CD8-positive, alpha-beta memory T cell (primary cell): ENCODE data around the gene SYT13. TPM values are rescaled to one million over a fixed set of nuclear protein-coding genes. Genes with fewer than 3 reads are reported as not detected.

Experiments
- CTCF ChIA-PET: fragments of 350-600 bp; sonication (Branson Sonifier 250); formaldehyde crosslinking; loops from one replicate; lab custom pipeline; 2021; ENCODE audit warnings: antibody characterized with exemption; lab: Charles Lee
- POLR2A ChIA-PET: fragments of 350-600 bp; sonication (Branson Sonifier 250); formaldehyde crosslinking; loops from one replicate; lab custom pipeline; 2021; ENCODE audit warnings: antibody characterized with exemption; lab: Charles Lee
- DNase-seq, 5 donors: peaks; one replicate each; pipeline versions ENCODE4 v3.0.0 to v3.0.0-alpha.2; 2020 to 2022; ENCODE audit warnings: mixed read lengths in 1 of 5
- H3K27ac ChIP-seq: one replicate; pipeline ENCODE4 v1.7.0; 2013; ENCODE audit warnings: low read depth, mild to moderate bottlenecking, low read length, moderate library complexity
- H3K27me3 ChIP-seq: 2 replicates; pipeline ENCODE4 v1.7.0; 2013; ENCODE audit warnings: low read length, mild to moderate bottlenecking; ENCODE audit not compliant: insufficient read depth, poor library complexity, severe bottlenecking
- H3K36me3 ChIP-seq: 2 replicates; pipeline ENCODE4 v1.7.0; 2013; ENCODE audit warnings: mild to moderate bottlenecking, low read length, moderate library complexity; ENCODE audit not compliant: insufficient read depth
- H3K4me1 ChIP-seq: 2 replicates; pipeline ENCODE4 v1.7.0; 2013; ENCODE audit warnings: mild to moderate bottlenecking, low read length, moderate library complexity; ENCODE audit not compliant: insufficient read depth
- H3K4me3 ChIP-seq: 2 replicates; pipeline ENCODE4 v1.7.0; 2013; ENCODE audit warnings: mild to moderate bottlenecking, low read length
- H3K9me3 ChIP-seq: 2 replicates; pipeline ENCODE4 v1.7.0; 2013; ENCODE audit warnings: mild to moderate bottlenecking, low read length
- H3K27ac Mint-ChIP-seq, 8 donors: one replicate each; pipeline ENCODE4 v1.8.0; 2020 to 2021; ENCODE audit warnings: mixed read lengths in 8 of 8, mild to moderate bottlenecking in 6 of 8, inconsistent platforms in 3 of 8, moderate library complexity in 3 of 8
- H3K27me3 Mint-ChIP-seq, 2 donors: one replicate each; pipeline ENCODE4 v1.8.0; 2020 to 2021; ENCODE audit warnings: mixed read lengths in 2 of 2, mild to moderate bottlenecking in 1 of 2, moderate library complexity in 1 of 2
- H3K36me3 Mint-ChIP-seq, 3 donors: one replicate each; pipeline ENCODE4 v1.8.0; 2020 to 2021; ENCODE audit warnings: mixed read lengths in 3 of 3, inconsistent platforms in 1 of 3, mild to moderate bottlenecking in 1 of 3
- H3K4me1 Mint-ChIP-seq, 3 donors: one replicate each; pipeline ENCODE4 v1.8.0; 2020 to 2021; ENCODE audit warnings: mixed read lengths in 3 of 3, inconsistent platforms in 1 of 3, mild to moderate bottlenecking in 1 of 3
- H3K4me3 Mint-ChIP-seq, 7 donors: one replicate each; pipeline ENCODE4 v1.8.0; 2020 to 2021; ENCODE audit warnings: mixed read lengths in 7 of 7, mild to moderate bottlenecking in 6 of 7, moderate library complexity in 4 of 7, inconsistent platforms in 2 of 7
- H3K9me3 Mint-ChIP-seq, 5 donors: one replicate each; pipeline ENCODE4 v1.8.0; 2020 to 2022; ENCODE audit warnings: mixed read lengths in 5 of 5, mild to moderate bottlenecking in 3 of 5, moderate library complexity in 2 of 5, inconsistent platforms in 1 of 5
- polyA plus RNA-seq: library from polyadenylated mRNA; unstranded; fragments of 300-500 nt; fragmentation: Illumina TruSeq; gene quantifications from one replicate; pipeline ENCODE4 v1.2.3, GENCODE V29; 2021
- total RNA-seq, 2 experiments: library from RNA; stranded (reverse); gene quantifications; one replicate each; pipeline ENCODE4 v1.2.3, GENCODE V29; 2021

The SYT13 gene
- total and polyA plus RNA-seq, 3 experiments from 2014 or later = not detected

DNA sequence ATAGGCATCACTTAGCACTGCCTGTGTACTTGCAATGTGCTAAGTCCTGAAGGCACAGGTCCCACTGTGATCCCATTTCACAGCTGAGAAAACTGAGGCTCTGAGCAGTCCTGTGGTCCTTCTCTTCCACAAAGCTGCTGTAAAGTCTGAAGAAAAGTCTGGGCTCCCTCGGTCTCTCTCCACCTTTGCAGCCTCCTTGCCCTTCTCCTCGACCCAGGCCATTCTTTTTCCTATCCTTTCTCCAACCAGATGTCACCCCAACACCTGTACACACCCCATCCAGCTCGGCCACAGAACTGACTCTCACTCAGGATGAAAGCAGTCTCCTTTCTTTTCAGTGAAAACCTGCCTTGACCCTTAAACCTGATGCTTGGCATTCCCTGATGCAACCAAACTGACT is 42.6 kb upstream of the SYT13 start:
- H3K27me3 Mint-ChIP-seq = peaks cover 23 to 57% of the 10 kb centered on the region in 2 donors
- CTCF ChIA-PET = interaction anchor here (1.1 to 2.6 kb wide), 2 partner anchors 218 to 392 kb away, joined by 4 to 10 read pairs; no protein-coding TSS in a partner anchor
- POLR2A ChIA-PET = no interaction called here

DNA sequence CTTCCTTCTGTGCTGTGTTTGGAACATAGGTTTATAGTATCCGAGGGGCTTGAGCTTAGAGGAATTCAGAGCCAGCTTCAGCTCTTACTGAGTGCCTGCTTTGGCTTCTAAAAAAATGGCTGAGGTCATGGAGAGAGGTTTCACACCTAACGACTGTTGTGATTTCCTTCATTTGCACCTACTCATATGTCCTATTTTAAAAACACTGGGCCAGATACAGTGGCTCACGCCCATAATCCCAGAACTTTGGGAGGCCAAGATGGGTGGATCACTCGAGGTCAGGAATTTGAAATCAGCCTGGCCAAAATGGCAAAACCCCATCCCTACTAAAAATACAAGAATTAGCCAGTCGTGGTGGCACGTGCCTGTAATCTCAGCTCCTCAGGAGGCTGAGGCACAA is 38.3 kb upstream of the SYT13 start:
- no peak overlapping the region for H3K27ac Mint-ChIP-seq

More for the DNA sequence above, 42.6 kb upstream of the SYT13 start:
- Histone ChIP-seq H3K4me3 (no peak overlapping the region), H3K27me3 (no peaks in the 10 kb centered on the region), H3K9me3 (no peaks in the 10 kb centered on the region), H3K4me1 (no peaks in the 10 kb centered on the region), H3K27ac (no peak overlapping the region), H3K36me3 (no peaks in the 10 kb centered on the region)
- peaks cover 0 to 3% (median 0%) of the 10 kb centered on the region in 3 donors for H3K4me1 Mint-ChIP-seq
- H3K9me3 Mint-ChIP-seq = peaks cover 0 to 8% (median 4%) of the 10 kb centered on the region in 5 donors
- H3K36me3 Mint-ChIP-seq = no peaks in the 10 kb centered on the region
- H3K4me3 Mint-ChIP-seq = no peak overlapping the region
- no peak overlapping the region for H3K27ac Mint-ChIP-seq
- no peak for DNase-seq

DNA sequence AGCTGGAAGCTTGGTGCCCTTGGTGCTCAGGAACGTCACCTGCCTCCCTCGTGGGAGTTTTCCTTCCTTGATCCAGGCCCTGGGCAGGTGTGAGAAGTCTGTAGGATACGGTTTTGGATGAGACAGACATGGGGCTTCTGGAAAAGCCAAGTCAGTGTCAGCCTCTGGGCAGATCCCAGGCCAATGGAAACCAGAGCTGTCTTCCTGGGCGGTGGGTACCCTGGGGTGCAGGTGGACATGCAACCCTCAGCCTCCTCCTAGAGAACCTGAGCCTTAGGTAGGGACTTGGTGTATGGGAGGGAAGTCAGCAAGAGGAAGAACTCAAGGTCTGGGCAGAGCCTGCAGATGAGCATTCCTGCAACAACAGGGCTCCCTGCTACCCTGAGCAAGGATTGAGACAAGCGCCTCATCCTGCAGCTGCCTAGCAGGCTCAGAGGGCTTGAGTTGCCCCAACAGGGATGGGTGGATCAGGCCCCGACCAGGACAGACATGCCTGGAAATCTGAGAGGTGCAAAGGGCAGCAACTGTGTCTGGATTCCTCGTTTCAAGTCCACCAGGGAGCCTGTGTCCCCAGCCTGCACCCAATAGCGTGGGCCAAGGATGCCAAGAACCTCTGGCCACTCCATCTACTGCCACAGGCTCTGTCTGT is 37.6 kb upstream of the SYT13 start:
- Mint-ChIP-seq H3K9me3 (peaks cover 0 to 8% (median 4%) of the 10 kb centered on the region in 5 donors), H3K4me1 (no peaks in the 10 kb centered on the region), H3K27me3 (peaks cover 36 to 57% of the 10 kb centered on the region in 2 donors), H3K36me3 (no peaks in the 10 kb centered on the region), H3K4me3 (no peak overlapping the region), H3K27ac (no peak overlapping the region)
- Histone ChIP-seq H3K36me3 (no peaks in the 10 kb centered on the region), H3K4me1 (no peaks in the 10 kb centered on the region), H3K4me3 (no peak overlapping the region), H3K27me3 (no peaks in the 10 kb centered on the region), H3K27ac (no peak overlapping the region), H3K9me3 (no peaks in the 10 kb centered on the region)
- CTCF ChIA-PET = interaction anchor here (1.0 to 1.7 kb wide), 4 partner anchors 7 to 218 kb away, joined by 3 to 5 read pairs (median 4); no protein-coding TSS in a partner anchor
- POLR2A ChIA-PET = no interaction called here
- no peak for DNase-seq

More for the DNA sequence above, 38.3 kb upstream of the SYT13 start:
- Mint-ChIP-seq H3K4me3 (no peak overlapping the region), H3K4me1 (no peaks in the 10 kb centered on the region), H3K36me3 (no peaks in the 10 kb centered on the region), H3K9me3 (peaks cover 0 to 8% (median 4%) of the 10 kb centered on the region in 5 donors), H3K27me3 (peaks cover 35 to 57% of the 10 kb centered on the region in 2 donors)
- ChIA-PET CTCF (no interaction called here), POLR2A (no interaction called here)
- no peak for DNase-seq
- no peak overlapping the region for H3K27ac ChIP-seq
- no peak overlapping the region for H3K4me3 ChIP-seq
- no peaks in the 10 kb centered on the region for H3K9me3 ChIP-seq
- no peaks in the 10 kb centered on the region for H3K27me3 ChIP-seq
- H3K4me1 ChIP-seq = no peaks in the 10 kb centered on the region
- no peaks in the 10 kb centered on the region for H3K36me3 ChIP-seq

DNA sequence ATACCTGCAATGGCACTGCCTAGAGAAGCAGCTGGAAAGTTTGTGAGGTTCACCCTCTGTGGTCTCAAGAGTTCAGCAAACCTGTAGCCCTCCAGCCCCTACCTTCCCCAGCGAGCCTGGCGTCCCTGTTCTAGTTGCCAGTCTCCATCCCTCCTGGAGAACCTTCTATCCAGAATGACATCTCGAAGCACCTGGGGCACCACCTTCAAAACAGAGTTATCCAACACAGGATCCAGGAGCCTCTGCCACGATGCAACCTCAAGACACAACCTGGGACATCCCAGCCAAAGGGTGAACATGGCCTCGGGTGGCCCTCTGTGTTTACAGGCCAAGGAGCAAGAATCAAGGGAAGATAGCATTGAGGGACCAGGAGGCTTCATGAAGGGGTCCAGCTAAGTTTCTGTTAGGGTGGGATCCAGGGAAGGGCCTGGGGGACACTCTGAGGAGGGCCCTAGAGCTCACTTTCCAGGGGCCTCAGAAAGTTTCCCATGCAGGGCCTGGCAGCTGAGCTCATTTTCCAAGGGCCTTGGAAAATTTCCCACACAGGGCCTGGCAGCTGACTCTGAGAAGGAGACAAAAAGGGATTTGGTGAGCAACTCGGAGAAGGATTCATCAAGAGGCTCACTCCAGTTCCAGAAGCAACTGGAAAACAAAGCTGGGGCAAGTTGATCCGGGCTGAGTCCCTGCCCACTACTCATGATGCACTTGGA is 36.9 kb upstream of the SYT13 start:
- Histone ChIP-seq H3K36me3 (no peaks in the 10 kb centered on the region), H3K27me3 (no peaks in the 10 kb centered on the region), H3K4me3 (no peak overlapping the region), H3K4me1 (no peaks in the 10 kb centered on the region), H3K9me3 (no peaks in the 10 kb centered on the region), H3K27ac (no peak overlapping the region)
- DNase-seq = no peak
- ChIA-PET CTCF (interaction anchor here (1.0 to 1.7 kb wide), 4 partner anchors 8 to 218 kb away, joined by 3 to 5 read pairs (median 4); no protein-coding TSS in a partner anchor), POLR2A (no interaction called here)
- peaks cover 32 to 60% of the 10 kb centered on the region in 2 donors for H3K27me3 Mint-ChIP-seq
- no peaks in the 10 kb centered on the region for H3K36me3 Mint-ChIP-seq
- H3K9me3 Mint-ChIP-seq = peaks cover 0 to 8% (median 4%) of the 10 kb centered on the region in 5 donors
- H3K27ac Mint-ChIP-seq = no peak overlapping the region
- H3K4me1 Mint-ChIP-seq = no peaks in the 10 kb centered on the region
- no peak overlapping the region for H3K4me3 Mint-ChIP-seq

DNA sequence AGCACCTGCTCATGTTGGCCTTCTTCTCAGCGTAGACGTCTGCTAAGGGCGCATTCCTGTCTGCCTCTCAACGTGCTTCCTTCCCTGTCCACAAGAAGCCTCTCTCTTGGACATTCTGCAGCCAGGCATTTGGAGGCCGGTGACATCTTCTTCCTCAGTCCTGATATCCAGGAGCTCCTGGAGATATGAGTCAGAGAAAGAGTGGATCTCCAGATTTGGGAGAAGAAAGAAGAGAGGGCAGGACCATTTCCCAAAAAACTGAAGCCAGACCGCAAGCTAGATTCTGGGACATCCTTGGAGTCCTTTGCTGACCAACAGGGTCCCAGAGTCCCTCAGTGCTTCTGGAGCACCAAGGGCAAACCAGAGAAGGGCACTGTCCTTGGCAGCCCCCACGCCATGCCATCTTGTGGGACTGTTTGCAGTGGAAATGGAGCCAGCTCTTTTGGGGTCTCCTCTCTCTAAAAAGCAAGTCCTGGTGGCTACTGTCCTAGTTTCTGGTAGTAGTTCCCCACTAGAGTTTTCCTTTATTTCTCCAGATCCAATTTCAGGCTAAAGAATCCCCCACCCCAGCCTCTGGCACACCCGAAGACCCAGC is 36.1 kb upstream of the SYT13 start:
- CTCF ChIA-PET = interaction anchor here (1.4 to 1.7 kb wide), 3 partner anchors 9 to 212 kb away, joined by 3 to 5 read pairs (median 4); no protein-coding TSS in a partner anchor
- Mint-ChIP-seq H3K9me3 (peaks cover 0 to 6% (median 4%) of the 10 kb centered on the region in 5 donors), H3K4me3 (no peak overlapping the region), H3K27me3 (peaks cover 29 to 59% of the 10 kb centered on the region in 2 donors), H3K27ac (peak overlapping the region in 1 of 8 donors; percentile 43), H3K36me3 (no peaks in the 10 kb centered on the region), H3K4me1 (no peaks in the 10 kb centered on the region)
- POLR2A ChIA-PET = no interaction called here
- no peaks in the 10 kb centered on the region for H3K9me3 ChIP-seq
- no peak overlapping the region for H3K4me3 ChIP-seq
- DNase-seq = no peak
- H3K27me3 ChIP-seq = peaks cover 2% of the 10 kb centered on the region
- H3K4me1 ChIP-seq = no peaks in the 10 kb centered on the region
- no peak overlapping the region for H3K27ac ChIP-seq
- no peaks in the 10 kb centered on the region for H3K36me3 ChIP-seq

DNA sequence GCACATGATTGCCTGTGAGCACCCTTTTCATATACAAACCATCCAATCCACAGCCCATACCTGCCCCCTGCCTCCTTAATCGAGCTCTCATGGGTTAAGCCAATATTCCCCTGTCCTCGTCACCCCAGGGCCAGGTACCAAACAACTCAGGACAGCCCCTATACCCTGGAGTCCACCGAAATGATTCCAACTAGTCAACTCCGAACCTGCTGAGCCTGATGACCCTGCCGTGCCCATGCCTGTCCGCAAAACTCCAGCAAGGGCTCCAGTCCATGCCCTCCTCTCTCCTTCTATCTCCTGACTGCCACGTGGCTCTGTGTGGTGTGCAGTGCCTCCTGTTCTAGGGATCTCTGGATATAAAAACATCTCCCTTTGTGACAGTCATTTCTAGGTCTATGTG is 35.5 kb upstream of the SYT13 start:
- Histone ChIP-seq H3K4me1 (no peaks in the 10 kb centered on the region), H3K9me3 (no peaks in the 10 kb centered on the region), H3K36me3 (no peaks in the 10 kb centered on the region), H3K4me3 (no peak overlapping the region), H3K27me3 (peaks cover 4% of the 10 kb centered on the region), H3K27ac (no peak overlapping the region)
- DNase-seq = no peak
- Mint-ChIP-seq H3K9me3 (peaks cover 0 to under 1% (median 0%) of the 10 kb centered on the region in 5 donors), H3K4me3 (no peak overlapping the region), H3K27ac (no peak overlapping the region), H3K4me1 (no peaks in the 10 kb centered on the region), H3K27me3 (peaks cover 24 to 57% of the 10 kb centered on the region in 2 donors), H3K36me3 (no peaks in the 10 kb centered on the region)
- ChIA-PET POLR2A (no interaction called here), CTCF (interaction anchor here (1.7 kb wide), 1 partner anchor 9 kb away, joined by 4 read pairs; no protein-coding TSS in a partner anchor)

DNA sequence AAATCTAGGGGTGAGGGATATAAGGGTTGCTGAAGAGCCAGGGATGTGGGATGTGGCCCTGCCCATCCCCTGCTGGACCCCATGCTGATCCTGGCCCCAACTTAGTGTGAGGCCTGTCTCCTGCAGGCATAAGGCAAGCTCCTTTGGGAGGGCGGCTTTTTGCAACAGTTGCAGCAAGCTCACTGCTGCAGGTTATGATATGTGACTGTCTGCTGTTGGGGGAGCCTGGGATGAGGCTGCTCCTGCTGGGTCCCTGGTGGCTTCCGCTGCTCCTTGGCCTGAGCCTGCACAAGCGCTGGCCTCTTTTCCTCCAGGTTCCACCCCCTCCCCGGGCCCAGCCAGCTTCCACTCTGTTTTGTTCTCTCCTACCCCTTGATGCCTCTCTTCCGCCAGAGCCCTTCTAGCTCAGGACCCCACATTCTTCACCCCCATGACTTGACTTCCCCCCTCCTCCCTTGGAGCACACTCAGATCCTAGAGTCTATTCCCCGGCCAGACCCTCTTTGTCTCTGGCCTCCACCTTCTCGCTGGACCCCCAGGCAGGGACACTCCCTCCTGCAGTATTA is 35.0 kb upstream of the SYT13 start:
- POLR2A ChIA-PET = no interaction called here

More for the DNA sequence above, 35.0 kb upstream of the SYT13 start:
- no peak overlapping the region for H3K4me3 Mint-ChIP-seq
- H3K27me3 Mint-ChIP-seq = peaks cover 22 to 58% of the 10 kb centered on the region in 2 donors
- Histone ChIP-seq H3K27me3 (peaks cover 4% of the 10 kb centered on the region), H3K27ac (no peak overlapping the region), H3K4me1 (no peaks in the 10 kb centered on the region), H3K4me3 (no peak overlapping the region), H3K36me3 (no peaks in the 10 kb centered on the region), H3K9me3 (no peaks in the 10 kb centered on the region)
- CTCF ChIA-PET = no interaction called here
- no peaks in the 10 kb centered on the region for H3K4me1 Mint-ChIP-seq
- no peaks in the 10 kb centered on the region for H3K36me3 Mint-ChIP-seq
- H3K9me3 Mint-ChIP-seq = no peaks in the 10 kb centered on the region
- DNase-seq = no peak
- H3K27ac Mint-ChIP-seq = no peak overlapping the region
